Coronary artery (tissue), 2 donors: ENCODE measurements around the gene CCDC74A.
A peak's percentile ranks its signal among the peaks of the same experiment; 100 is the strongest.
"Not testable (repeated sequence)": the region's sequence is repeated elsewhere in the genome, so short reads cannot be mapped to it uniquely, and the experiment has no call there.

Source experiments
- DNase-seq: peaks from one replicate; pipeline ENCODE4 v3.0.0-alpha.2; 2017; ENCODE audit warnings: low spot score
- H3K27ac ChIP-seq, 2 donors: fragments of 200-600 bp; sonication (generic); one replicate each; pipeline ENCODE4 v1.5.1; 2016 to 2019
- H3K4me3 ChIP-seq: fragments of 200-600 bp; sonication (generic); 2 replicates; pipeline ENCODE4 v1.5.1; 2016; ENCODE audit warnings: mild to moderate bottlenecking, moderate library complexity
- TF ChIP-seq, protein P1 (sequence below): fragments of 200-600 bp; sonication (generic); IDR thresholded peaks from one replicate; pipeline ENCODE4 v1.5.1; 2019; ENCODE audit warnings: antibody characterized with exemption

The CCDC74A gene

DNA sequence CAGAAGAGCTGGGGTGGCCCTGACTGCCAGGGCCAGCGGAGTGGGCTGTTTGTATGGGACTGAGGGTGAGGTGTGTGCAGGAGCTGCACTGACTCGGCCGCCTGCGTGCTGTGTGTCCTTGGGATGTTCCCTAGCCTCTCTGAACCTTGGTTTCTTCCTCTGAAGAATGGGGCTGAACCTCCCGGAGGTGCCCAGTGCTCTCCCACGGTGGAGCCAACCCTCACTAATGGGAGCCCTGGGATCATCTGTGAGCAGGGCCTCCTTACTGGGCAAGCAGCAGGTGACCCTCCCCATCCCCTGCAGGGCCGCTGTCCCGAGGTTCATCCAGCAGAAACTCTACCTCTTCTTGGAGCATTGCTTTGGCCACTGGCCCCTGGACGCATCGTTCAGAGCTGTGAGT, 11.7 kb upstream of the CCDC74A start:
- no peak for DNase-seq
- Histone ChIP-seq H3K4me3 (no peak overlapping the region), H3K27ac (no peak overlapping the region)
- TF ChIP-seq, protein P1, sequence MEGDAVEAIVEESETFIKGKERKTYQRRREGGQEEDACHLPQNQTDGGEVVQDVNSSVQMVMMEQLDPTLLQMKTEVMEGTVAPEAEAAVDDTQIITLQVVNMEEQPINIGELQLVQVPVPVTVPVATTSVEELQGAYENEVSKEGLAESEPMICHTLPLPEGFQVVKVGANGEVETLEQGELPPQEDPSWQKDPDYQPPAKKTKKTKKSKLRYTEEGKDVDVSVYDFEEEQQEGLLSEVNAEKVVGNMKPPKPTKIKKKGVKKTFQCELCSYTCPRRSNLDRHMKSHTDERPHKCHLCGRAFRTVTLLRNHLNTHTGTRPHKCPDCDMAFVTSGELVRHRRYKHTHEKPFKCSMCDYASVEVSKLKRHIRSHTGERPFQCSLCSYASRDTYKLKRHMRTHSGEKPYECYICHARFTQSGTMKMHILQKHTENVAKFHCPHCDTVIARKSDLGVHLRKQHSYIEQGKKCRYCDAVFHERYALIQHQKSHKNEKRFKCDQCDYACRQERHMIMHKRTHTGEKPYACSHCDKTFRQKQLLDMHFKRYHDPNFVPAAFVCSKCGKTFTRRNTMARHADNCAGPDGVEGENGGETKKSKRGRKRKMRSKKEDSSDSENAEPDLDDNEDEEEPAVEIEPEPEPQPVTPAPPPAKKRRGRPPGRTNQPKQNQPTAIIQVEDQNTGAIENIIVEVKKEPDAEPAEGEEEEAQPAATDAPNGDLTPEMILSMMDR: no peak

DNA sequence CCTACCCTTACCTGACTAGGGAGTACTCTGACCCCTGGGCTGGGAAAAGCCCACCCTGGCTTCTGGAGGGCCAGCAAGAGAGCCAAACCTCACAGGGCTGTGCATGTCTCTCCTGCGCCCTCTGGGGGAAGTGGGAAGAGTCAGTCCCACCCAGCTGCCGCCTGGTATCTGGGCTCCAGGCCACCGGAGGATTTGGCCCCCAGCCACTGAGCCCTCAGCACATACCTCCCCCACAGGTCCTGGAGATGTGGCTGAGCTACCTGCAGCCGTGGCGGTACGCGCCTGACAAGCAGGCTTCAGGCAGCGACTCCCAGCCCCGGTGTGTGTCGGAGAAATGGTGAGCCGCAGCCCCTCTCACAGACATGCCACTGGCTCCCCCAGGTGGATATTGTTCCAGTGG, 11.1 kb upstream of the CCDC74A start:
- H3K27ac ChIP-seq, DNase-seq, H3K4me3 ChIP-seq: not testable (repeated sequence)

DNA sequence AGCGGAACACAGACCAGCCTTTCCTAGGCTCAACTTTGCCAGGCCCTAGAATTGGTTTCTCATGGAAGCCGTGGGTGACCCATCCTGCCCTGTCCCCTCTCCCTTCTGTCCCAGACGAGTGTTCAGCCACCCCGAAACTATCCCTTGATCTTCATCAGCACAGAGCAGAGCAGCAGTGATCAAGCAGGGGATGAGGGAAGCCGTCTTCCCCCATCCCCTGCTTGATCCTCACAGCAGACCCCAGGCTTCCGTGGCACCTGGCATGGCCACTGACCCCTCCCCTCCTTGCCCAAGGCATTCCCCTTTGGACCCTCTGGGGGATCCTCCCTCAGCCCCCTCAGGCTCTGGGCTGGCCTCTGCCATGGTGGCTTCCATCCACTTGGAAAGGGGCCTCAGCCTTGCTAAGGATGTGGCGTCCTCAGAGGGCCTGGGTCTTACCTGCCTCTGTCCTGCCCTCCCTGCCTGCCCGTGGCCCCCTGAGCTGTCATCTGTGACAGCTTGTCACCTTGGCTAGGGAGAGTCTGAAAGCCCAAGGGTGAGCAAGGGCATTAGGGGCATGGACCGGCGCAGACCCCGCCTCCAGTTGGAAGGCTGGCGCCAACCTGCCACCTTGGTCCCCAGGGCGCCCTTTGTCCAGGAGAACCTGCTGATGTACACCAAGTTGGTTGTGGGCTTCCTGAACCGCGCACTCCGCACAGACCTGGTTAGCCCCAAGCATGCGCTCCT, 10.4 kb upstream of the CCDC74A start:
- H3K4me3 ChIP-seq: no peak overlapping the region
- DNase-seq: no peak
- TF ChIP-seq, protein P1: no peak
- no peak overlapping the region for H3K27ac ChIP-seq

DNA sequence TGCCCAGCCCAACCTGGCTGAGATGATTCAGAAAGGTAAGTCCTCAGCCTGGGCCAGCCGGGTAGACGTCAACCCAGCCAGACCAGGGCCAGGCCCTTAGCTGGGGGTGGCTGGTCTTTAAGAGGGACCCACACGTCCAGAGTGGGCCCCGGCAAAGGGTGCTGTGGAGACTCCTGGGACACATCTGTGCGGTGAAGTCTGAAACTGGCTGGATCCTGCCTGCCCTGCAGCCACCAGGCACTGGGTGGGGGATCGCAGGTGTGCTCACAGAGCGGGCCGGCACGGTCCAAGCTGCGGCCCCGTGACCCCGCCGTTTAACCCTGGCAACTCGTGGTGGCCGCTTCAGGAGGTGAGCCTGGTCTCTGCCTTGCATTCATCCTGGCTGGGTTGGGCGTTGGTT, 9.8 kb upstream of the CCDC74A start:
- not testable (repeated sequence) for H3K4me3 ChIP-seq, H3K27ac ChIP-seq, DNase-seq

- not testable (repeated sequence) for DNase-seq, H3K4me3 ChIP-seq, H3K27ac ChIP-seq
Measured at GRCh38 chr2:131518531-131518930, 9.2 kb upstream of the CCDC74A start.

GRCh38 chr2:131519466-131519865, 8.2 kb upstream of the CCDC74A start:
- Histone ChIP-seq H3K4me3 (no peak overlapping the region), H3K27ac (no peak overlapping the region)
- TF ChIP-seq, protein P1: no peak
- no peak for DNase-seq

- H3K27ac ChIP-seq, H3K4me3 ChIP-seq, DNase-seq: not testable (repeated sequence)
Measured at GRCh38 chr2:131519871-131520470, 7.7 kb upstream of the CCDC74A start.

DNA sequence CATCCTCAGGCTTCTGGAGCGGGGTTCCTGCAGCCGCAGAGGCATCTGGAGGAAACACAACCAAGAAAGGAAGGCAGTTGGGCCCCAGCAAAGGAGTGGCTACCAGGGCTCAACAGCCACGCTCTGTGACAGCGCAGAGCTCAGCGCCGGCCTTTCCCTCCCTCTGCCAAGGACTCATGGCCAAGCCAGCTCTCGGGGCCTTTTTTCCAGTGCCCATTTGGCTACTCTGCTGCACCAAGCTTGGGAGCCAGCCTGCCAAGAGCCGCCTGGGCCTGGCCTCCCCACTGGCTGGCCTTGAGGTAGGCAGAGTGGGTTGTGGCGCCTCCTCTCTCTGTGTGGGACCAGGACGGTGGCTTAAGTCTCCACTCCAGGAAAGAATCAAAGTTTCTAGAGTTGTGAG, 7.2 kb upstream of the CCDC74A start:
- TF ChIP-seq, protein P1: no peak
- Histone ChIP-seq H3K27ac (no peak overlapping the region), H3K4me3 (no peak overlapping the region)
- no peak for DNase-seq

- peak; percentile 49 for DNase-seq
- not testable (repeated sequence) for H3K27ac ChIP-seq, H3K4me3 ChIP-seq
Measured at GRCh38 chr2:131521524-131521923, 6.2 kb upstream of the CCDC74A start.
